NCI-H2029 treated with DMSO at 0.1 percent for 48 hours (cell line): Measurements from ENCODE around the gene SLC31A2.

Experiments used
- DNase-seq: peaks from one replicate; lab custom pipeline; 2025; lab: John Stamatoyannopoulos, UW

Gene SLC31A2

DNA sequence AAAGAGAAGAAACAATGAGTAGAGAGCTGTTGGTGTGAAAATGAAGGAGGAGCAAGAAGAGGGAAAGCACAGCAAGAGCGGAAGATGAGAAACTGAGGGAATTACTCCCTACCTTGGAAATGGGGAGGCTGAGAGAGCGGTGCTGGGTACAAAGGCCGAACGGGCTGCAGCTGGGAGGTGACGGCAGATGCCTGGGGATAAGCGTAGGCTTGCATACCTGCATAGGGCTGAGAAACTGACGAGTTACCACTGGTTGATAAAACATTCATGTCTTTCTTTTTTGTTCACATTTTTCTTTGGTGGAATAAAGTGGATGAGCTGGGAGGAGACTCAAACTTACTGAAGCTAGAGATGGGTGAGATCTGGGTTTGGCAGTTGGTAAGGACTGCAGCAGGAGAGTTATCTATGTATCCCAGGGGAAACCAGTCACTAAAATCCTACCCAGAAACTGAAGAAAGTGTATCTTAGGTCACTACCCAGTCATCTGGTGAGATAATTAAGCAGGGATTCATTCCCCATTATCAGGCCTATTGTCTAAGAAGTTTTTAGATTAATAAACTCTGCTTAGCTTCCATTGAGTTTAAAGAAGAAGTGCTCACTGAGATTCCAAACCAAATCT lies 35.4 kb downstream of the SLC31A2 start:
- DNase-seq = no peak

DNA sequence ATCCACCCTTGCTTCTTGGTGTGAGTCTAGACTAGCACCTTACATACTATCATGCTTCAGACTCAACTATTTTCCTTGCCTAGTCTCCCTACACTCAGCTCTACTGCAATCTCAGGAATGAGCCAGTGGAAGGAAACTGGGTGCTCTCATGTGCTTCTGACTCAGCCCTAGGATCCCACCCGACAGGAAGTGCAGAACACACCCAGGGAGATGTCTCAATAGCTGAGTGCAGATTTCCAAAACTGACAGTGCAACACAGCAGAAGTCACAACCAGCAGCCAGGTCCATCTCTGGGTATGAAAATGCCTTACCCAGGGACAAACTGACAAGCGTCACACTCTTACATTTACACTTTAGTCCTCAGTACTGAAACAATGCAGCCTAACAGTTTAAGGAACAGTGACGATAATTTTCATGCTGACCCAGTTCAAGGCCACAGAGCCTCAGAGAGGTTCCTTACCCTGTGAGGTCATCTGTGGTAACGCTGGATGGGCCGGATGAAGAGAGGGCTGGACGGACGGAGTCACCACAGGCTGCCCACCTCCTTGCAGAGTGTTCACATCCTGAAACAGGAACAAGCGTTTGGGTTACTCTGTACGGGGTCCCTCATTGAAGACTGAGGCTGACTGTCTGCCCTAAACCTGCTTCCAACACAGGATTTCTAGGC lies 37.3 kb downstream of the SLC31A2 start:
- no peak for DNase-seq

DNA sequence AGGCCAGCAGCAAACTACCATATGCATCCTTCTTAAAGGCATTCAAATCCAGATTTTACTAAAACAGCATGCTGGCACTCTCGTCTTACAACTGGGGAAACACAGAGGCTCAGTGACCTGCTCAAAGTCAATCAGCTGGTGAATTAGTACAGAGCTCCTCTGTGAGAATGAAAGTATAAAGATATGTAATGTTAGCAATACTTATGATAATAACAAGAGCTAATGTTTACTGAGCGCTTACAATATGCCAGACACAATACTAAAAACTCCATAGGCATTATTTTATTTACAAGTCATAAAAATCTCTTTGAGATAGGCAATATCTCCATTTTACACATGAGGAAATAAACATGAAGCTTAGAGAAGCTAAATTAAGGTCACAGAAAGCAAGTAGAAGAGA lies 41.6 kb downstream of the SLC31A2 start:
- no peak for DNase-seq

DNA sequence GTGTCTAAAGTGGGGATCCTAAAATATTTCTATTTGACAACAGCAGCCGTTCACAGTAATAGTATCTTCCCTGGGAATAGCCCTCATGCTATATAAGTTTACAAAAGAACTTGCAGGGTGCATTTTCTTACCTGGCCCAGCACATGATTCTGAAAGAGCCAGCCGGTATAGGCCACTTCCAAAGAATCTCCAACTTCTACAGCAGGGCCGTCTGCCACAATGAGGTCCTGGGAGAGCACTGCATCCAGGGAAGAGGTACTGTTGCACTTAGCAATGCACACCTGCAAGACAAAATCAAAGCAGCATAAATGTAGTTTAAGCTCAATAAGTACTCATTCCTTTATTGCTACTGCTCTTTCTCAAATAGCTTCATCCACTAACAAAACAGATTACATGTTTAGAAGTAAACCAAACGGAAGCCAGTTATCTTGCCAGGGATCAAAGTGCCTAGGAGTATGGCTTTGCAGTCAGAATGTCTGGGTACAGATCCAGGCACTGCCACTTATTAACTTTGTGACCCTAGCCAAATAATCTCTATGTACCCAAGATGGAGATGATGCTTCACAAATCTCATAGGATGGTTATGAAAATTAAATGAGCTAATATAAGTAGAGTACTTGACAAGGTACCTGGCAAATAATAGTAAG lies 49.0 kb downstream of the SLC31A2 start:
- no peak for DNase-seq

DNA sequence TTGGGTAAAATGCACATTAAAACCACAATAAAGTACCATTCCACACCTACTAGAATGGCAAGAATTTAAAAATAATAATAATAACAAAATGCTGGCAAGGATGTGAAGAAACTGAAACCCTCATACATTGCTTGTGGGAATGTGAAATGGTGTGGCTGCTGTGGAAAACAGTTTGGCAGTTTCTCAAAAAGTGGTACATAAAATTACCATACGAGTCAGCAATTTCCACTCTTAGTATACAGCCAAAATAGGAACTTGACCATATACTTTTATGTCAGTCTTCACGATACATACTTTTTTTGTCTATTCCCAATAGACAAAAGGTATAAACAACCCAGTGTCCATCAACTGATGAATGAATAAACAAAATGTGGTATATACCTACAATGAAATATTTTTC lies 54.6 kb downstream of the SLC31A2 start:
- no peak for DNase-seq

DNA sequence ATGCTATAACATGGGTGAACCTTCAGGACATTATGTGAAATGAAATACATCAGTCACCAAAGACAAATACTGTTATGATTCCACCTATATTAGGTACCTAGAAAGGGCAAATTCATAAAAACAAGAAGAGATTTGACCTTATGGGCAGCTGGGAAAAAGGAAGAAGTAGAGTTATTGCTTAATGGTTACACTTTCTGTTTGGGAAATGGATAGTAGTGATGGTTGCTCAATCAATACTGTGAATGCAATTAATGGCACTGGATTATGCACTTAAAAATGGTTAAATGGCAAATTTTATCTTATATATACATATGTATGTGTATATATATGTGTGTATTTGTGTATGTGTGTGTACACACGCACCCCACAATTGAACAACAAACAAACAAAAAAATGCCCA lies 55.1 kb downstream of the SLC31A2 start:
- no peak for DNase-seq

DNA sequence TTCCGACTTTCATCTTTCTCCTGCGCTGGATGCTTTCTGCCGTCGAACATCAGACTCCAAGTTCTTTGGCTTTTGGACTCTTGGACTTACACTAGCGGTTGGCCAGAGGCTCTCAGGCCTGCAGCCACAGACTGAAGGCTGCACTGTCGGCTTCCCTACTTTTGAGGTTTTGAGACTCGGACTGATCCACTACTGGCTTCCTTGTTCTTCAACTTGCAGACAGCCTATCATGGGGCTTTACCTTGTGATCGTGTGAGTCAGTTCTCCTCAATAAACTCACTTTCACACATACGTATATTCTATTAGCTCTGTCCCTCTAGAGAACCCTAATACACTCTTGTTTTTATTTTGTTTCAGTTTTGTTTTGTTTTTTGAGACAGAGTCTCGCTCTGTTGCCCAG lies 60.0 kb downstream of the SLC31A2 start:
- no peak for DNase-seq
